GM10266 (cell line): Measurements from ENCODE around the gene PDE8B.

Experiments
- DNase-seq: peaks from one replicate; pipeline ENCODE4 v3.0.0; 2012; ENCODE audit errors: extremely low spot score
- TF ChIP-seq, protein P1 (sequence below): IDR thresholded peaks from 2 replicates; pipeline ENCODE4 v1.5.1; 2012; ENCODE audit warnings: mild to moderate bottlenecking, low read depth; ENCODE audit not compliant: control insufficient read depth, insufficient read depth; ENCODE audit errors: missing control alignments

Gene PDE8B

GRCh38 chr5:77302247-77302646 lies 91.8 kb downstream of the PDE8B start:
- no peak for DNase-seq

DNA sequence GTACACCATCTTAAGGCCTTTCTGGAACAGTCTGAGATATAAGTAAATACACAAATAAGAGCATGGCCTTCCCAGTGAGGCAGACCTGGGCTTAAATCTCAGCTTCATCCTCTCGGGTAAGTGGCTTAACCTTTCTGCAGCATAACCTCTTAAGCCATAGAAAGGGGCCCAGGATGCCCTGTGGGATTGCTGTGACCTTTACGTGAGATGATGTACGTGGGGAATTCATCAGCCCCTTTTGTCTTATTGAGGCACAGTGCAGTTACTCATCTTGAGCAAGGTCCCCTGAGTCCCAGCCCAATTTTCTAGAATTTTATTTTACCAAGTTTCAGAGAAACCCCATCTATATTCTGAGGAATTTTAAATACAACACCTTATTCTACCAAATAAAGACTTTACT lies 92.2 kb downstream of the PDE8B start:
- DNase-seq: no peak
- TF ChIP-seq, protein P1, sequence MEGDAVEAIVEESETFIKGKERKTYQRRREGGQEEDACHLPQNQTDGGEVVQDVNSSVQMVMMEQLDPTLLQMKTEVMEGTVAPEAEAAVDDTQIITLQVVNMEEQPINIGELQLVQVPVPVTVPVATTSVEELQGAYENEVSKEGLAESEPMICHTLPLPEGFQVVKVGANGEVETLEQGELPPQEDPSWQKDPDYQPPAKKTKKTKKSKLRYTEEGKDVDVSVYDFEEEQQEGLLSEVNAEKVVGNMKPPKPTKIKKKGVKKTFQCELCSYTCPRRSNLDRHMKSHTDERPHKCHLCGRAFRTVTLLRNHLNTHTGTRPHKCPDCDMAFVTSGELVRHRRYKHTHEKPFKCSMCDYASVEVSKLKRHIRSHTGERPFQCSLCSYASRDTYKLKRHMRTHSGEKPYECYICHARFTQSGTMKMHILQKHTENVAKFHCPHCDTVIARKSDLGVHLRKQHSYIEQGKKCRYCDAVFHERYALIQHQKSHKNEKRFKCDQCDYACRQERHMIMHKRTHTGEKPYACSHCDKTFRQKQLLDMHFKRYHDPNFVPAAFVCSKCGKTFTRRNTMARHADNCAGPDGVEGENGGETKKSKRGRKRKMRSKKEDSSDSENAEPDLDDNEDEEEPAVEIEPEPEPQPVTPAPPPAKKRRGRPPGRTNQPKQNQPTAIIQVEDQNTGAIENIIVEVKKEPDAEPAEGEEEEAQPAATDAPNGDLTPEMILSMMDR: no peak

More at GRCh38 chr5:77302247-77302646, 91.8 kb downstream of the PDE8B start:
- TF ChIP-seq, protein P1: no peak

DNA sequence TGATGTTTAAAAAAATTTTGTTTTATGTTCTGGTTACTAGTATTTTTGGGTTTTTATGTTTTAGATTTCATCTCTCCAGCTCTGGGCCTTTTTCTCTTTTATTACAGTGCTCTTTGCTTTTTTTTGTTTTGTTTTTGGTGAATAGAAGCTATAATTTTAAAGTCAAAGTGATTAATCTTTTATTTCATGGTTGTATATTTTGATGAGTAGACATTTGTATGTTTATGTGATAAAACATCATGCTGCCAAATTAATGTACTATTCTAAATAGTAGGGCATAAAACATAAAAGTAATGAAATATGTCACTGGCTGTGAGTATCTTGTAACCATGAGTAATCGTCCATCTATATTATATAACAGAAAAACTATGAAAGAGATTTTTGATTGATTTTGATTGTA lies 93.9 kb downstream of the PDE8B start:
- TF ChIP-seq, protein P1: no peak
- DNase-seq: no peak

DNA sequence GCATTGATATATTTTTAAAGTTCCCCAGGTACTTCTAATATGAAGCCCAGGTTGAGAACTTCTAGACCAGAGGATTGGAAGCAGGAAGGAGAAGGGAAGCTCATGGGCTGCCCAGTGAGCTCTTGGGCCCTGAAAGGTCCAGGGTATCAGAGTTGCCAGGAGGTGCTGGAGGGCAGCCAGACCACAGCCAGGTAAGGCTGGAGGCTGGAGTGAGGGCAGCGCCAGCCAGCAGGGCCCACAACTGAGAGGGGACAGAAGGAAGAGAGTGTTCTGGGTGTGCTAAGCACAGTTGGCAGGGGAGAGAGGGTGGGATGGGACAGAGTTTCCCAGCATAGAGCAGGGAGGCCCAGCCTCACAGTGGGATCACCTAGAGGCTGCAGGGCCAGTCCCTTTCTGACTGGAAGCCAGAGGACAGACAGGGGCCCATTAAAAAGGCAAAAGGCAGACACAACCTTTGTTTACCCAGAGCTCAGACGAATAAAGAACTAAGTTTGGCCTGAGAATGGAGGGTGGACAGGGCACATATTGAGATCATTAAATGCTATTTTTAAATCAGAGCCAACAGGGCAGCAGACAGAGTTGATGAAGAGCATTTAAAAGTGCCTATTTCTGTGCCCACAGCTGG lies 94.9 kb downstream of the PDE8B start:
- TF ChIP-seq, protein P1: no peak
- no peak for DNase-seq

- TF ChIP-seq, protein P1: no peak
- no peak for DNase-seq
Observed at GRCh38 chr5:77305956-77306355, 95.5 kb downstream of the PDE8B start.

DNA sequence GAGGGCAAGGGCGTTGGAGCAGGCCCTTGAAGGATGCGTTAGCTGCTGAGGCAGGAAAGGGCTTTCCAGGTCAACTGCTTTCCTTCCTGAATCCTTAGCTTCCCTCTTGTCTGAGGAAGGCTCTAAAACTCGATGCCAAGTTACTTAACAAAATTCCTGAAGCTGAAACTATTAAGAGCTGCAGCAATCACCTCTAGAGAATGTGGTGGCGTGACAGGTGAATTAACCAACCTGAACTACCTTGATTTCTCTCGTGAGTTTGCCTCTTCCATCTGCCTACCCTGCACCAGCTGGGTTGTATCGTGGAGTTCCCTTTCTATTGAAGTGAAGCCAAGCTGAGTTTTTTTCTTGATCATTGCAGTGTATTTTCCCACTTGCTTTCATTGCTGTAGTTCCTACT lies 96.1 kb downstream of the PDE8B start:
- TF ChIP-seq, protein P1: no peak
- no peak for DNase-seq

DNA sequence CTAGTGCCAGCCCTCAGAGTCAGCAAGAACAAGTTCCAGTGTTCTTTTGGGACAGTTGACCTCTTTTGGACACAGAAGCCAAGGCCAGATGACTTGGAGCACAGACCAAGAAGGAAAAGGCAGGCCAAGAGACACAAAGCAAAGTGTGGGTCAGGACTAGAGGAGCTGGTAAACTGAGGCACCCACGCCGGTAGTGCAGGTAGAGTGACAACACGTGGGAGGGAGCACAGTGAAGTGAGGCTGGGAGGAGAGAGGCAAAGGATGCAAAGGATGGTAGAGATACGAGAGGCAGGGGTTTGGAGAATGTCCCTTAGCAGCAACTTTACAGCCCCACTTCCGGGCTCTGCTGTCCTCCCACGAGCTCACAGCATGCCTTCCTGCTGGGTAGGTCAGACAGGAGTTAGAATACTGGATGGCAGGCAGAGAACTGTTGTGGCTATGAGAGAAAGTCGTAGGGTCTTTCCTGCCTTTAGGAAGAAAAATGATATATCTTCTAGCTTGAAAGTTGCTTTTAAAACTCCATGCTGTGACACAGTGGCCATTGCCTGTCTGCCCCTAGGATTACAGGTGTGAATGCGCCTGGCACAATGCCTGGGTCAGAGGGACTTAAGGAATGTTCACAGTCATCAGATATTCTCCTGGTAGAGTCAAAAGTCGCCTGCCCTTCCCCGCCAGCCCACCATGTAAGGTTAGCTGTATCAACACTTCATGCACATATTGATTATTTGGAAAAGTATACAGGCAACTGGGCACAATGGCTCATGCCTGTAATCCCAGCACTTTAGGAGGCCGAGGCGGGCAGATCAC lies 97.9 kb downstream of the PDE8B start:
- TF ChIP-seq, protein P1: no peak
- DNase-seq: no peak
